Liver (tissue), 9 donors: Measurements from ENCODE around the gene SLC25A33. TPM values are rescaled to one million over a fixed set of nuclear protein-coding genes. Genes with fewer than 3 reads are reported as not detected.

Experiments used
- DNase-seq: peaks from one replicate; pipeline ENCODE4 v3.0.0-alpha.2; 2017; ENCODE audit warnings: low spot score
- H3K27ac ChIP-seq, 2 donors: one replicate each; pipeline ENCODE4 v1.7.0; 2013; ENCODE audit warnings: inconsistent platforms in 2 of 2, low read length in 2 of 2, control low read depth in 1 of 2, low read depth in 1 of 2, mild to moderate bottlenecking in 1 of 2
- H3K27me3 ChIP-seq, 4 donors: one replicate each; pipeline versions ENCODE4 v1.6.1 to v1.7.0; 2013; ENCODE audit warnings: low read length in 3 of 4, inconsistent platforms in 1 of 4, mild to moderate bottlenecking in 1 of 4, moderate library complexity in 1 of 4; ENCODE audit not compliant: control insufficient read depth in 4 of 4, insufficient read depth in 4 of 4
- H3K36me3 ChIP-seq, 4 donors: one replicate each; pipeline versions ENCODE4 v1.6.1 to v1.7.0; 2013; ENCODE audit warnings: low read length in 3 of 4, mild to moderate bottlenecking in 3 of 4, low read depth in 1 of 4, moderate library complexity in 1 of 4; ENCODE audit not compliant: control insufficient read depth in 4 of 4, insufficient read depth in 3 of 4
- H3K4me1 ChIP-seq, 4 donors: one replicate each; pipeline versions ENCODE4 v1.6.1 to v1.7.0; 2013; ENCODE audit warnings: low read length in 3 of 4, mild to moderate bottlenecking in 3 of 4, moderate library complexity in 1 of 4; ENCODE audit not compliant: control insufficient read depth in 4 of 4, insufficient read depth in 4 of 4
- H3K4me3 ChIP-seq, 3 donors: one replicate each; pipeline versions ENCODE4 v1.6.1 to v1.7.0; 2013; ENCODE audit warnings: low read length in 3 of 3, control low read depth in 1 of 3, low read depth in 1 of 3, mild to moderate bottlenecking in 1 of 3
- H3K9ac ChIP-seq, 2 donors: one replicate each; pipeline ENCODE4 v1.7.0; 2013; ENCODE audit warnings: low read length in 2 of 2, mild to moderate bottlenecking in 2 of 2, moderate library complexity in 2 of 2, control low read depth in 1 of 2, low read depth in 1 of 2
- H3K9me3 ChIP-seq, 4 donors: one replicate each; pipeline versions ENCODE4 v1.6.1 to v1.7.0; 2013; ENCODE audit warnings: low read length in 3 of 4; ENCODE audit not compliant: control insufficient read depth in 4 of 4
- EGR1 ChIP-seq, 2 donors: IDR thresholded peaks; 2 replicates each; pipeline ENCODE4 v1.6.1; 2016 to 2018; ENCODE audit warnings: antibody characterized with exemption in 2 of 2, low read depth in 2 of 2
- FOXA1 ChIP-seq: IDR thresholded peaks from 2 replicates; pipeline ENCODE4 v1.6.1; 2016; ENCODE audit warnings: antibody characterized with exemption
- FOXA2 ChIP-seq: IDR thresholded peaks from 2 replicates; pipeline ENCODE4 v1.6.1; 2016; ENCODE audit warnings: antibody characterized with exemption
- GABPA ChIP-seq, 2 donors: IDR thresholded peaks in 1 of 2; conservative IDR thresholded peaks in 1 of 2; 2 replicates each; pipeline ENCODE4 v1.6.1; 2016; ENCODE audit warnings: antibody characterized with exemption in 2 of 2, mild to moderate bottlenecking in 1 of 2, moderate library complexity in 1 of 2
- HNF4A ChIP-seq, 2 donors: conservative IDR thresholded peaks; 2 replicates each; pipeline ENCODE4 v1.6.1; 2016; ENCODE audit warnings: antibody characterized with exemption in 2 of 2, mild to moderate bottlenecking in 2 of 2
- JUND ChIP-seq, 2 donors: IDR thresholded peaks; 2 replicates each; pipeline ENCODE4 v1.6.1; 2016; ENCODE audit warnings: antibody characterized with exemption in 2 of 2
- NR2F2 ChIP-seq: IDR thresholded peaks from 2 replicates; pipeline ENCODE4 v1.6.1; 2016; ENCODE audit warnings: antibody characterized with exemption
- RAD21 ChIP-seq, 2 donors: IDR thresholded peaks; 2 replicates each; pipeline ENCODE4 v1.6.1; 2016; ENCODE audit warnings: antibody characterized with exemption in 2 of 2, mild to moderate bottlenecking in 2 of 2
- SP1 ChIP-seq: IDR thresholded peaks from 2 replicates; pipeline ENCODE4 v1.6.1; 2018; ENCODE audit warnings: antibody characterized with exemption, mild to moderate bottlenecking
- TAF1 ChIP-seq: conservative IDR thresholded peaks from 2 replicates; pipeline ENCODE4 v1.6.1; 2016; ENCODE audit warnings: antibody characterized with exemption, mild to moderate bottlenecking
- YY1 ChIP-seq: IDR thresholded peaks from 2 replicates; pipeline ENCODE4 v1.6.1; 2016; ENCODE audit warnings: antibody characterized with exemption, mild to moderate bottlenecking
- WGBS: extraction: QIAGEN DNeasy Blood & Tissue Kit; methylation state at CpG from one replicate; pipeline ENCODE4 v1.1.7; 2013; 5-methylcytosine and 5-hydroxymethylcytosine counted together
- polyA plus RNA-seq, 2 donors: library from polyadenylated mRNA; stranded (reverse) in 1 of 2; unstranded in 1 of 2; fragments of 200-250 nt in 1 of 2; fragments of >200 nt in 1 of 2; fragmentation: Nextera tagmentation in 1 of 2; extraction: Ambion mirVana in 1 of 2; gene quantifications; one replicate each; pipeline versions ENCODE4 v1.2.1 to v1.2.3, GENCODE V29; 2013 to 2015
- total RNA-seq, 2 donors: library from RNA; depleted of rRNA; stranded (reverse); fragments of >200 nt; gene quantifications; one replicate each; pipeline ENCODE4 v1.2.3, GENCODE V29; 2014
- TF ChIP-seq, protein P1 (sequence below): fragments of 150-350 bp; IDR thresholded peaks from 2 replicates; pipeline ENCODE4 v1.5.1; 2017; ENCODE audit warnings: improper control_type of control experiment, low read depth, low read length; ENCODE audit not compliant: missing input control
- TF ChIP-seq, protein P2 (sequence below): IDR thresholded peaks from 2 replicates; pipeline ENCODE4 v1.6.1; 2016; ENCODE audit warnings: antibody characterized with exemption
- TF ChIP-seq, protein P3 (sequence below): IDR thresholded peaks from 2 replicates; pipeline ENCODE4 v1.6.1; 2016; ENCODE audit warnings: antibody characterized with exemption
- TF ChIP-seq, protein P4 (sequence below): IDR thresholded peaks from 2 replicates; pipeline ENCODE4 v1.6.1; 2016; ENCODE audit warnings: antibody characterized with exemption, mild to moderate bottlenecking
- donor health status: healthy.
- donor health status: healthy.
- donor health status: healthy.
- donor health status: healthy.
- donor health status: healthy.

The SLC25A33 gene
- total and polyA plus RNA-seq, 4 donors: 6.9 to 19.1 (median 10.7) TPM

- Histone ChIP-seq H3K4me1 (peaks cover 11 to 28% (median 19%) of the 10 kb centered on the region in 4 donors), H3K27ac (peak overlapping the region; percentile 51 to 72)
- WGBS: 4% methylated on average over 61 of the region's 61 CpGs
These were observed 725 bp downstream of the SLC25A33 start for GRCh38 chr1:9539829-9540550.

GRCh38 chr1:9542430-9542829 is 3.2 kb downstream of the SLC25A33 start:
- 3% methylated on average over 3 of the region's 3 CpGs for WGBS
- H3K9ac ChIP-seq: peak overlapping the region in 1 of 2 donors; percentile 14
- DNase-seq: no peak
- no peak overlapping the region for H3K27ac ChIP-seq
- TF ChIP-seq, protein P1, sequence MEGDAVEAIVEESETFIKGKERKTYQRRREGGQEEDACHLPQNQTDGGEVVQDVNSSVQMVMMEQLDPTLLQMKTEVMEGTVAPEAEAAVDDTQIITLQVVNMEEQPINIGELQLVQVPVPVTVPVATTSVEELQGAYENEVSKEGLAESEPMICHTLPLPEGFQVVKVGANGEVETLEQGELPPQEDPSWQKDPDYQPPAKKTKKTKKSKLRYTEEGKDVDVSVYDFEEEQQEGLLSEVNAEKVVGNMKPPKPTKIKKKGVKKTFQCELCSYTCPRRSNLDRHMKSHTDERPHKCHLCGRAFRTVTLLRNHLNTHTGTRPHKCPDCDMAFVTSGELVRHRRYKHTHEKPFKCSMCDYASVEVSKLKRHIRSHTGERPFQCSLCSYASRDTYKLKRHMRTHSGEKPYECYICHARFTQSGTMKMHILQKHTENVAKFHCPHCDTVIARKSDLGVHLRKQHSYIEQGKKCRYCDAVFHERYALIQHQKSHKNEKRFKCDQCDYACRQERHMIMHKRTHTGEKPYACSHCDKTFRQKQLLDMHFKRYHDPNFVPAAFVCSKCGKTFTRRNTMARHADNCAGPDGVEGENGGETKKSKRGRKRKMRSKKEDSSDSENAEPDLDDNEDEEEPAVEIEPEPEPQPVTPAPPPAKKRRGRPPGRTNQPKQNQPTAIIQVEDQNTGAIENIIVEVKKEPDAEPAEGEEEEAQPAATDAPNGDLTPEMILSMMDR: no peak
- TF ChIP-seq NR2F2 (no peak), EGR1 (IDR thresholded peaks at IDR 0.05; ENCODE audit: low read depth in 2 of 2) (no peak), GABPA (IDR thresholded peaks at IDR 0.05 in 1 of 2, conservative IDR thresholded peaks at IDR 0.05 in 1 of 2) (no peak), YY1 (no peak), TAF1 (no peak), JUND (IDR thresholded peaks at IDR 0.05) (no peak), SP1 (no peak), HNF4A (conservative IDR thresholded peaks at IDR 0.05) (no peak), FOXA1 (no peak), FOXA2 (no peak), RAD21 (IDR thresholded peaks at IDR 0.05) (no peak)
- TF ChIP-seq, protein P2, sequence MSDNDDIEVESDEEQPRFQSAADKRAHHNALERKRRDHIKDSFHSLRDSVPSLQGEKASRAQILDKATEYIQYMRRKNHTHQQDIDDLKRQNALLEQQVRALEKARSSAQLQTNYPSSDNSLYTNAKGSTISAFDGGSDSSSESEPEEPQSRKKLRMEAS: no peak
- TF ChIP-seq, protein P3, sequence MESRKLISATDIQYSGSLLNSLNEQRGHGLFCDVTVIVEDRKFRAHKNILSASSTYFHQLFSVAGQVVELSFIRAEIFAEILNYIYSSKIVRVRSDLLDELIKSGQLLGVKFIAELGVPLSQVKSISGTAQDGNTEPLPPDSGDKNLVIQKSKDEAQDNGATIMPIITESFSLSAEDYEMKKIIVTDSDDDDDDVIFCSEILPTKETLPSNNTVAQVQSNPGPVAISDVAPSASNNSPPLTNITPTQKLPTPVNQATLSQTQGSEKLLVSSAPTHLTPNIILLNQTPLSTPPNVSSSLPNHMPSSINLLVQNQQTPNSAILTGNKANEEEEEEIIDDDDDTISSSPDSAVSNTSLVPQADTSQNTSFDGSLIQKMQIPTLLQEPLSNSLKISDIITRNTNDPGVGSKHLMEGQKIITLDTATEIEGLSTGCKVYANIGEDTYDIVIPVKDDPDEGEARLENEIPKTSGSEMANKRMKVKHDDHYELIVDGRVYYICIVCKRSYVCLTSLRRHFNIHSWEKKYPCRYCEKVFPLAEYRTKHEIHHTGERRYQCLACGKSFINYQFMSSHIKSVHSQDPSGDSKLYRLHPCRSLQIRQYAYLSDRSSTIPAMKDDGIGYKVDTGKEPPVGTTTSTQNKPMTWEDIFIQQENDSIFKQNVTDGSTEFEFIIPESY: no peak
- TF ChIP-seq, protein P4, sequence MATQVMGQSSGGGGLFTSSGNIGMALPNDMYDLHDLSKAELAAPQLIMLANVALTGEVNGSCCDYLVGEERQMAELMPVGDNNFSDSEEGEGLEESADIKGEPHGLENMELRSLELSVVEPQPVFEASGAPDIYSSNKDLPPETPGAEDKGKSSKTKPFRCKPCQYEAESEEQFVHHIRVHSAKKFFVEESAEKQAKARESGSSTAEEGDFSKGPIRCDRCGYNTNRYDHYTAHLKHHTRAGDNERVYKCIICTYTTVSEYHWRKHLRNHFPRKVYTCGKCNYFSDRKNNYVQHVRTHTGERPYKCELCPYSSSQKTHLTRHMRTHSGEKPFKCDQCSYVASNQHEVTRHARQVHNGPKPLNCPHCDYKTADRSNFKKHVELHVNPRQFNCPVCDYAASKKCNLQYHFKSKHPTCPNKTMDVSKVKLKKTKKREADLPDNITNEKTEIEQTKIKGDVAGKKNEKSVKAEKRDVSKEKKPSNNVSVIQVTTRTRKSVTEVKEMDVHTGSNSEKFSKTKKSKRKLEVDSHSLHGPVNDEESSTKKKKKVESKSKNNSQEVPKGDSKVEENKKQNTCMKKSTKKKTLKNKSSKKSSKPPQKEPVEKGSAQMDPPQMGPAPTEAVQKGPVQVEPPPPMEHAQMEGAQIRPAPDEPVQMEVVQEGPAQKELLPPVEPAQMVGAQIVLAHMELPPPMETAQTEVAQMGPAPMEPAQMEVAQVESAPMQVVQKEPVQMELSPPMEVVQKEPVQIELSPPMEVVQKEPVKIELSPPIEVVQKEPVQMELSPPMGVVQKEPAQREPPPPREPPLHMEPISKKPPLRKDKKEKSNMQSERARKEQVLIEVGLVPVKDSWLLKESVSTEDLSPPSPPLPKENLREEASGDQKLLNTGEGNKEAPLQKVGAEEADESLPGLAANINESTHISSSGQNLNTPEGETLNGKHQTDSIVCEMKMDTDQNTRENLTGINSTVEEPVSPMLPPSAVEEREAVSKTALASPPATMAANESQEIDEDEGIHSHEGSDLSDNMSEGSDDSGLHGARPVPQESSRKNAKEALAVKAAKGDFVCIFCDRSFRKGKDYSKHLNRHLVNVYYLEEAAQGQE: no peak
- H3K4me3 ChIP-seq: peak overlapping the region in 1 of 3 donors; percentile 28
- H3K27me3 ChIP-seq: no peaks in the 10 kb centered on the region
- H3K9me3 ChIP-seq: no peaks in the 10 kb centered on the region
- peaks cover 12 to 28% (median 20%) of the 10 kb centered on the region in 4 donors for H3K4me1 ChIP-seq
- no peaks in the 10 kb centered on the region for H3K36me3 ChIP-seq

More at GRCh38 chr1:9539829-9540550, 725 bp downstream of the SLC25A33 start:
- peak; percentile 54 for DNase-seq
- Histone ChIP-seq H3K4me3 (peak overlapping the region; percentile 83 to 99 (median 90)), H3K9ac (peak overlapping the region; percentile 45 to 73), H3K9me3 (no peaks in the 10 kb centered on the region), H3K36me3 (no peaks in the 10 kb centered on the region), H3K27me3 (no peaks in the 10 kb centered on the region)
- TF ChIP-seq TAF1 (peak; percentile 17), EGR1 (IDR thresholded peaks at IDR 0.05; ENCODE audit: low read depth in 2 of 2) (no peak)
